Measurements from ENCODE around the gene SYNPO.

SYNPO gene

GRCh38 chr5:150659360-150660107 lies 19.1 kb downstream of the SYNPO start:
- ATAC-seq (ENCODE audit: low read depth) (no peak), DNase-seq (ENCODE audit: low spot score) (no peak)
- no peaks in the 10 kb centered on the region for H3K36me3 ChIP-seq (ENCODE audit: low read depth)
- H3K4me3 ChIP-seq (ENCODE audit: severe bottlenecking) = no peak overlapping the region
- no peaks in the 10 kb centered on the region for H3K4me1 ChIP-seq (ENCODE audit: insufficient read depth, poor library complexity, severe bottlenecking)
- no peak for TF ChIP-seq CTCF (IDR thresholded peaks at IDR 0.05; ENCODE audit: poor library complexity, severe bottlenecking)
- no peaks in the 10 kb centered on the region for H3K9me3 ChIP-seq (ENCODE audit: severe bottlenecking)
- no peaks in the 10 kb centered on the region for H3K27me3 ChIP-seq (ENCODE audit: insufficient read depth, poor library complexity, severe bottlenecking)
- H3K27ac ChIP-seq (ENCODE audit: poor library complexity, severe bottlenecking) = no peak overlapping the region

- TF ChIP-seq CTCF (IDR thresholded peaks at IDR 0.05; ENCODE audit: poor library complexity, severe bottlenecking) = no peak
- Histone ChIP-seq H3K4me3 (ENCODE audit: severe bottlenecking) (no peak overlapping the region), H3K27me3 (ENCODE audit: insufficient read depth, poor library complexity, severe bottlenecking) (no peaks in the 10 kb centered on the region), H3K27ac (ENCODE audit: poor library complexity, severe bottlenecking) (no peak overlapping the region), H3K9me3 (ENCODE audit: severe bottlenecking) (no peaks in the 10 kb centered on the region), H3K4me1 (ENCODE audit: insufficient read depth, poor library complexity, severe bottlenecking) (no peaks in the 10 kb centered on the region), H3K36me3 (ENCODE audit: low read depth) (no peaks in the 10 kb centered on the region)
- DNase-seq (ENCODE audit: low spot score) (no peak), ATAC-seq (ENCODE audit: low read depth) (no peak)
Measured at GRCh38 chr5:150660108-150660831, 19.8 kb downstream of the SYNPO start.

GRCh38 chr5:150661086-150661485 lies 20.6 kb downstream of the SYNPO start, which contains the start of gene MYOZ3:
Gene MYOZ3, plus strand, starts transcription at chr5:150661251. Its CDS starts 1,691 bp downstream, at chr5:150662942.
- no peak for DNase-seq (ENCODE audit: low spot score)
- no peak within 1 kb of the TSS for H3K27ac ChIP-seq (ENCODE audit: poor library complexity, severe bottlenecking)
- no peak for ATAC-seq (ENCODE audit: low read depth)
- H3K9me3 ChIP-seq (ENCODE audit: severe bottlenecking) = no peaks in the 10 kb centered on the region
- no peaks in the 10 kb centered on the region for H3K27me3 ChIP-seq (ENCODE audit: insufficient read depth, poor library complexity, severe bottlenecking)
- H3K4me1 ChIP-seq (ENCODE audit: insufficient read depth, poor library complexity, severe bottlenecking) = no peaks in the 10 kb centered on the region
- TF ChIP-seq CTCF (IDR thresholded peaks at IDR 0.05; ENCODE audit: poor library complexity, severe bottlenecking) = no peak
- no peak within 1 kb of the TSS for H3K4me3 ChIP-seq (ENCODE audit: severe bottlenecking)
- H3K36me3 ChIP-seq (ENCODE audit: low read depth) = no peaks in the 10 kb centered on the region

GRCh38 chr5:150661821-150662596 lies 21.5 kb downstream of the SYNPO start:
- Histone ChIP-seq H3K4me1 (ENCODE audit: insufficient read depth, poor library complexity, severe bottlenecking) (no peaks in the 10 kb centered on the region), H3K9me3 (ENCODE audit: severe bottlenecking) (no peaks in the 10 kb centered on the region), H3K27me3 (ENCODE audit: insufficient read depth, poor library complexity, severe bottlenecking) (no peaks in the 10 kb centered on the region), H3K36me3 (ENCODE audit: low read depth) (no peaks in the 10 kb centered on the region), H3K27ac (ENCODE audit: poor library complexity, severe bottlenecking) (no peak overlapping the region), H3K4me3 (ENCODE audit: severe bottlenecking) (no peak overlapping the region)
- DNase-seq (ENCODE audit: low spot score) = no peak
- ATAC-seq (ENCODE audit: low read depth) = no peak
- TF ChIP-seq CTCF (IDR thresholded peaks at IDR 0.05; ENCODE audit: poor library complexity, severe bottlenecking) = no peak

Measured in RWPE2 (cell line).